ENCODE results near the gene TCN2. TPM values are rescaled to one million over a fixed set of nuclear protein-coding genes. Genes with fewer than 3 reads are reported as not detected.

TCN2 gene
- total and polyA plus RNA-seq, 2 of the 4 experiments (the other 2 are of a cell fraction) = 1.3 to 3.6 TPM

DNA sequence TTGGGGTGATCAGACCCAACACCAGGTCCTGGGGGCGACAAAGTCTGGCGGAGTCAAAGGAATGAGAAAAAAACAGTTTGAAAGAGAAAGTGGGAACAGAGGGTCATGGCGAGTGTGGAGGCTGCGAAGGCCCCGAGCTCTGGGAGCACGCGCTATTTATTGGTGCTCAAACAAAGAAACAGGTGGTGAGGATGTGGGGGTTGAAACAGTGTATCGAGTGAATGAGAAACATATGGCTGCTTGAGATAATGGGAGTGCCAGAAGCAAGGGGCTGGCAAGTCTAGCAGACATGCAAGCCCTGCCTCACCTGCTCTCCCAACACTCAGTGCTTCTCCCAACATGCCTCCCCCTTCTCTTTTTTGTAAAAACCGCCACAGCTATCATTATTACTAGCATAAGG, 68.5 kb downstream of the TCN2 start:
- no peak overlapping the region for H4K8ac ChIP-seq (ENCODE audit: low read depth in 2 of 2, low read length in 2 of 2)
- intact Hi-C loops (cut with micrococcal nuclease) (no loop called here), in situ Hi-C loops (cut with MboI; ENCODE audit: low sequenced_read_pairs) (no loop called here), dilution Hi-C loops (cut with HindIII; ENCODE audit: low sequenced_read_pairs, unreplicated experiment) (no loop called here)
- TF ChIP-seq RCOR1 (IDR thresholded peaks at IDR 0.05; ENCODE audit: insufficient replicate concordance, low read length) = no peak
- no peak for TF ChIP-seq SMC3 (IDR thresholded peaks at IDR 0.05; ENCODE audit: low read depth, low read length)
- TF ChIP-seq POLR2A (IDR thresholded peaks at IDR 0.05; ENCODE audit: low read depth, low read length) = no peak
- TF ChIP-seq, protein P1, sequence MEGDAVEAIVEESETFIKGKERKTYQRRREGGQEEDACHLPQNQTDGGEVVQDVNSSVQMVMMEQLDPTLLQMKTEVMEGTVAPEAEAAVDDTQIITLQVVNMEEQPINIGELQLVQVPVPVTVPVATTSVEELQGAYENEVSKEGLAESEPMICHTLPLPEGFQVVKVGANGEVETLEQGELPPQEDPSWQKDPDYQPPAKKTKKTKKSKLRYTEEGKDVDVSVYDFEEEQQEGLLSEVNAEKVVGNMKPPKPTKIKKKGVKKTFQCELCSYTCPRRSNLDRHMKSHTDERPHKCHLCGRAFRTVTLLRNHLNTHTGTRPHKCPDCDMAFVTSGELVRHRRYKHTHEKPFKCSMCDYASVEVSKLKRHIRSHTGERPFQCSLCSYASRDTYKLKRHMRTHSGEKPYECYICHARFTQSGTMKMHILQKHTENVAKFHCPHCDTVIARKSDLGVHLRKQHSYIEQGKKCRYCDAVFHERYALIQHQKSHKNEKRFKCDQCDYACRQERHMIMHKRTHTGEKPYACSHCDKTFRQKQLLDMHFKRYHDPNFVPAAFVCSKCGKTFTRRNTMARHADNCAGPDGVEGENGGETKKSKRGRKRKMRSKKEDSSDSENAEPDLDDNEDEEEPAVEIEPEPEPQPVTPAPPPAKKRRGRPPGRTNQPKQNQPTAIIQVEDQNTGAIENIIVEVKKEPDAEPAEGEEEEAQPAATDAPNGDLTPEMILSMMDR (conservative IDR thresholded peaks at IDR 0.05; ENCODE audit: low read depth, low read length) = no peak
- TF ChIP-seq BHLHE40 (IDR thresholded peaks at IDR 0.05; ENCODE audit: low read depth, low read length) = no peak
- TF ChIP-seq MAZ (IDR thresholded peaks at IDR 0.05; ENCODE audit: borderline replicate concordance, low read depth, low read length) = no peak
- TF ChIP-seq RFX5 (IDR thresholded peaks at IDR 0.05; ENCODE audit: low read depth, low read length) = no peak
- no peak for TF ChIP-seq MAFK (IDR thresholded peaks at IDR 0.05; ENCODE audit: low read depth, low read length)
- TF ChIP-seq CEBPB (IDR thresholded peaks at IDR 0.05; ENCODE audit: low read depth, low read length) = no peak
- no peak for TF ChIP-seq CHD1 (IDR thresholded peaks at IDR 0.05; ENCODE audit: low read depth, low read length)
- TF ChIP-seq FOS (IDR thresholded peaks at IDR 0.05; ENCODE audit: low read depth, low read length) = no peak
- TF ChIP-seq, protein P2, sequence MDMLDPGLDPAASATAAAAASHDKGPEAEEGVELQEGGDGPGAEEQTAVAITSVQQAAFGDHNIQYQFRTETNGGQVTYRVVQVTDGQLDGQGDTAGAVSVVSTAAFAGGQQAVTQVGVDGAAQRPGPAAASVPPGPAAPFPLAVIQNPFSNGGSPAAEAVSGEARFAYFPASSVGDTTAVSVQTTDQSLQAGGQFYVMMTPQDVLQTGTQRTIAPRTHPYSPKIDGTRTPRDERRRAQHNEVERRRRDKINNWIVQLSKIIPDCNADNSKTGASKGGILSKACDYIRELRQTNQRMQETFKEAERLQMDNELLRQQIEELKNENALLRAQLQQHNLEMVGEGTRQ (IDR thresholded peaks at IDR 0.05; ENCODE audit: low read depth, low read length) = no peak
- ChIA-PET POLR2A (ENCODE audit: unreplicated experiment) (no interaction called here), CTCF (no interaction called here)
- no peak overlapping the region for H3K56ac ChIP-seq (ENCODE audit: extremely low read depth, insufficient read depth, low read length)
- no peak overlapping the region for H3K4me3 ChIP-seq (ENCODE audit: insufficient read depth, low read depth, low read length)
- 88% methylated on average over 6 of the region's 9 CpGs; no CpG with 5 or more reads in 1 of the 2 experiments for WGBS, 2 experiments (ENCODE audit: extremely low coverage in 2 of 2, insufficient read length in 1 of 2)
- no peak overlapping the region for H3K27ac ChIP-seq (ENCODE audit: insufficient read depth, low read length)
- H3K4me2 ChIP-seq (ENCODE audit: low read depth, low read length) = no peak overlapping the region
- no peak overlapping the region for H2BK15ac ChIP-seq (ENCODE audit: low read depth, low read length)
- no peak overlapping the region for H2AK5ac ChIP-seq (ENCODE audit: low read depth, low read length)
- H3K9ac ChIP-seq (ENCODE audit: low read depth, low read length) = no peak overlapping the region
- no peaks in the 10 kb centered on the region for H3K4me1 ChIP-seq (ENCODE audit: control insufficient read depth, insufficient read depth, low read length)
- no peak overlapping the region for H4K91ac ChIP-seq (ENCODE audit: insufficient read depth, low read depth, low read length)
- BruUV-seq (replicated peaks) = no TSS peak
- no peak overlapping the region for H3K18ac ChIP-seq (ENCODE audit: low read depth, low read length)
- H3K9me3 ChIP-seq (ENCODE audit: control insufficient read depth, insufficient read depth, low read length) = no peaks in the 10 kb centered on the region
- H4K5ac ChIP-seq (ENCODE audit: low read depth, low read length) = no peak overlapping the region
- no peak overlapping the region for H3K23ac ChIP-seq (ENCODE audit: low read depth, low read length)
- H2BK120ac ChIP-seq (ENCODE audit: low read depth, low read length) = no peak overlapping the region
- no peak overlapping the region for H2AK9ac ChIP-seq (replicated peaks; ENCODE audit: low read depth, low read length, poor library complexity)
- ATAC-seq (ENCODE audit: low read depth) = no peak
- no peak overlapping the region for H3K14ac ChIP-seq (replicated peaks; ENCODE audit: low read depth, low read length)
- no peak overlapping the region for H2BK5ac ChIP-seq (ENCODE audit: low read depth, low read length, poor library complexity, severe bottlenecking)
- no peak overlapping the region for H3K4ac ChIP-seq (ENCODE audit: low read depth, low read length)
- H2BK20ac ChIP-seq (ENCODE audit: low read depth, low read length) = no peak overlapping the region
- no peaks in the 10 kb centered on the region for H4K20me1 ChIP-seq (ENCODE audit: insufficient read depth, low read length)
- no peak overlapping the region for H2AFZ ChIP-seq (replicated peaks; ENCODE audit: low read length, poor library complexity)
- no peaks in the 10 kb centered on the region for H3K79me1 ChIP-seq (ENCODE audit: low read depth in 1 of 2, low read length in 2 of 2)
- DNase-seq = no peak
- no peaks in the 10 kb centered on the region for H3K36me3 ChIP-seq (ENCODE audit: control insufficient read depth, insufficient read depth, low read length)
- H3K27me3 ChIP-seq (ENCODE audit: control insufficient read depth, insufficient read depth, low read length) = peaks cover 6% of the 10 kb centered on the region
- 0 out of 2 replicates have a peak, but pooled peaks cover 4% of the 10 kb centered on the region for H3K9me1 ChIP-seq (ENCODE audit: insufficient read depth, low read length)
